NCI-H524 (cell line): ENCODE measurements around the gene SUSD6.

Source experiments
- DNase-seq, 2 experiments: peaks; one replicate each; lab custom pipeline; 2025; lab: John Stamatoyannopoulos, UW

SUSD6 gene

DNA sequence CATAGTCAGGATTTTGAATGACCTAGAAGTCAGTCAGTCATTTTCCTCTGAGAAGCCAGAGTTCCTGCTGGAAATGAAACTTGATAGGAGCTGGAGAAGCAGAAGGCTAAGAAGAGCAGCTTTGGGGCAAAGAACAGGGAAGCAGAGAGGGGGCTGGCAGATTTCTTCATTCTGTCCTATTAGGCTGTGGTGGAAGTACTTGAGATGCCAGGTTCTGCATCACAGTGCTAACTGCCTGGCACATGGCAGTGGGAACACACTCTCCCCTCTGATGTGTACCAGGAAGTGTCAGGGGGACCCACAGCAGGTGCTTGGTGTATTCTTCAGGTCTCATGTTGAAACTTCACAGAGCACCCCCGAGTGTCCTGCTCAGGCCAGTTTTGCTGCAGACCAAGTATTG is 61.0 kb downstream of the SUSD6 start:
- DNase-seq: peak; percentile 83 to 90

DNA sequence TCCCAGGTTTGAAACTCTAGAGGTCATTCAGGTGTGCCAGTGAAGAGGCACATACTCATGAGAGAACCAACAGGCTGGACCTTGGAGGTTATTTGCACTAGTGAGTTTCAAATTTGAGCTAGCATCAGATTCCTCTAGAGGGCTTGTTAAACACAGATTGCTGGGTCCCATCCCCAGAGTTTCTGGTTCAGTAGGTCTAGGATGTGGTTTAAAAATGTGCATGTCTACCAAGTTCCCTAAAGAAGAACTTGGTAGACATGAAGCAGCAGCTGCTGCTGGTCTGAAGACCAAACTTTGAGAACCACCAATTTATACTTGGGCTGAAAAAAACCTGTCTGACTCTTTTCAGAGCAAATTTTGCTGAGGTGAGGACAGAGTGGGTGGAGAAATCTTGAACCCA is 61.7 kb downstream of the SUSD6 start:
- no peak for DNase-seq

DNA sequence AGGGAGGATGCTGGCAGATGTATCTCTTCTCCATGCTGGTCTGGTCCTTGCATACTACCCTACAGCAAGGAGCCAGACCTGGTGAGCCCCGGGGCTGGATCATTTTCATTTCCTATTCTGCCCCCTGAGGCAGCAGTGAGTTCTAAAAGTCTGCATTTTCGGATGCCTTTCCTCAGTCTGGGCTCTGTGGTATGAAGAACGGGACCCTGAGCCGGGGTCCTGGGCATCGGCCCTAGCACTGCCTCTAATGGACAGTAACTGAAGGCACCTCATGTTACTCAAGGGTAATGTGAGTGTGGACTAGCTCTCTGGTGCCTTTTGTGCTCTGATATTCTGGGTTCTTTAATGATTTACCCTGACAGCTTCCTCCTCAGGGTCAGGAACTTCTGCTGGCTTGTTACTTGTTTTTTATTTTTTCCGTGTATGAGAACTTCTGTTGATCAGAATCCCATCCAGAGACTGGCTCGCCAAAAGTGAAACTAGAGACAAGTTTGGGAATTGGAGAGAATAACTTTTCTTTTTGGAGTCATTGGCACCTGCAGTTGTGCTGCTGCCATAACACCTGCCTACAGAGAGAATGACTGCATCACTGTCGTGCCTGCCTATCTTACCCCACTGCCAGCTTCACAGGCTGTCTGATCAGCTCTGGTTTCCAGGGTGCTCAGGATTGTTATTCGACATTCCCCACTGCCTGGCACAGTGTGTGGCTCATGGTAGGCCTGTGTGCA is 62.3 kb downstream of the SUSD6 start:
- DNase-seq: peak in 1 of 2 experiments; percentile 25

DNA sequence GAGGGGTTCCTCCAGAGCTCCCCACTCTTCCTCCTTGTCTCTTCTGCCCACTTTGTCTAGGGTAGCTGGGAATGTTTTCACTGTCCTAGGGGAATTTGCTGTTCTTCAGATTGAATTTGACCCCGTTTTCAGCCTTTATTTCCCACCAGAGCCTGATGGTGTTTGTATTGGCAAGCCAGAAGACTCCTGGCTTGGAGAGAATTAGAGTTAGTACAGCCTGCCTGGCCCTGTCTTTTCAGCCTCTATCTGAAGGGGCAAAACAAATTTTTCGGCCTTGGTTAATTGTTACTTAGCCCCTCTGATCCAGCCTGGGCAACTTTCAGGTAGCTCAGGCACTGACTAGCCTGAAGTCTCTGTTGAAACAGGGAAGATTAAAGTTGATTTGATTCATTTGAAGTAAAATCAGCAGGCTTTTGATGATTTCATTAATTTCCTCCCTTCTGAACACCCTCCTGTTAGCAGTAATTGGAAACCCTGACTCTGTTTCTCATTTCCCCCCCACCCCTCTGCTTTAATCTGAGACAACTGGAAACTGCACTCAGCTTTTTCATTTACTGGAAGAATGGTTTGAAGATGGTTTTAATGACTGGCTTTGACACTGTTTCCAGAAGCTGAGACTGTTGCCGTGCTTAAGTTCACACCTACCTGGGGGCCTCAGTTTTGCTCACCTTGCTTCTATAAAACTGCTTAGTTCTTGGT is 63.3 kb downstream of the SUSD6 start:
- no peak for DNase-seq

DNA sequence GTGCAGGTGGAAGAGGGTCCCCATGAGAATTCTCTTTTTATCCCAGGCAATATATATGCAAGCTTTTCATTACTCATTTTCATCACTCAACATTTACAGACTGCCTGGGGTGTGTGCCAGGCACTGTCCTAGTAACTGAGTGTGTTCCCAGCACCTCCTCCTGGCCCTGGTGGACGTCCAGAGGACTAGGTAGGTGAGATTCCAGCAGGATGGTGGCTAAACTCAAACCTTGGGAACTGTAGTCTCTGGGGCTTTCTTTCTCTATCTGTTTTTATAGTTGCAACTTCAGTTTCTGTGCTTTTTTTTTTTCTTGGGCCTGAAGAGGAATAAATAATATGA is 63.8 kb downstream of the SUSD6 start:
- no peak for DNase-seq

DNA sequence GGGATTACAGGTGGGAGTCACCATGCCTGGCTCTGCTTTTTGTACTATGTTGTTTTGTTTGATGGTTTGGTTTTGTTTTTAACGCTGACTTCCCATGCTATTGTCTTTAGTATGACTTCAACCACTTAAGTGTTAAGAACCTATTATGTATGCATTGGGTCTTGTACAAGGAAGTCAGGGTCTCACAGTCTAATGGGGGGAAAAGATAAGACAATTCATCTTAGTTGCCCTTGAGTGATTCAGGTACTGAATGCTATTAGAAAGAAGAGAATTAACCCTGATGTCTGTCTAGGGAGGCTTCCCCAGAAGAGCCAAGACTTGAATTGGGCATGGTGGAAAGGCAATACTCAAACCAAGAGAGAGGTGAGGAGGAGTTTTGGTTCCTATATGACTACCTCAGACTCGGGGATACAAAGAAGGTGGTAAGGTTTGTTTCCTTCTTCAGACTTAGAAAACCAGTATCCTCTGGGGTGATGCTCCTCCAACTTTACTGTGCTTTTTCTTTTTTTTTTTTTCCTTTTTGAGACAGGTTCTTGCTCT is 64.6 kb downstream of the SUSD6 start:
- DNase-seq: no peak

DNA sequence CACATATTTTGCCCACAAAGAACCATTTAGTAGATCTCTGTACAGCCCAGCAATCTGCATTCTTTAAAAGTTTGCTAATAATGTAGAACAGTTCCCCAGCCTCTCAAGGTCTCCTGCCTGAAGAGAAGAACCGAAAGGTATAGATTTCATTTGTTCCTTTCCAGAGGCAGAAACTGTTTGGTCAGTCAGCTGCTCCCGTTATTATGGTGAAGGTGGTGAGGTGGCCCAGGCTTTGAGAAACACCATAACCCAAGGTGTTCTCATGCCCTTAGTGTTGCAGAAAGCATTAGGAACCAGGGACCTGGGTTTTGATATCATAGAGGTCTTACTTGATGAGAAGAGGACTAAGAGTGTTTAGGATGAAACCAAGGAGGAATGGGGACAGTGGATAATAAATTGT is 65.3 kb downstream of the SUSD6 start:
- DNase-seq: no peak

DNA sequence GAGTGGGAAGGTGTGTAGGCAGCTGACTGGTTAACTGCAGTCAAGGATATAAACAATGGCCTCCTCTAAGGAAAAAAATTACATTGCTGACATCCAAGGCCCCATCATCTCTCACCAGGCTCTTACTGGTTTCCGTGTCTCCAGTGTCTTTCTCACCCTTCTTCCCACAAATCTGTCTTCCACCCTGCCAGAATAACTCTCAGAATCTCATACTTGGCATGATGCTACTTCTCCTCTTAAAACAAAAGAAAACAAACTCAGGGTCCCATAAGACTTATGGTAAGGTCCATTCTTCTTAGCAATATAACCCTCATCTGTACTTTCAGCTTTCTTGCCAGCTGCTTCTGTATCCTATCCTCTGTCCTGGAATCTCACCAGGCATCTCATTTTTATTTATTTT is 68.9 kb downstream of the SUSD6 start:
- DNase-seq: no peak

DNA sequence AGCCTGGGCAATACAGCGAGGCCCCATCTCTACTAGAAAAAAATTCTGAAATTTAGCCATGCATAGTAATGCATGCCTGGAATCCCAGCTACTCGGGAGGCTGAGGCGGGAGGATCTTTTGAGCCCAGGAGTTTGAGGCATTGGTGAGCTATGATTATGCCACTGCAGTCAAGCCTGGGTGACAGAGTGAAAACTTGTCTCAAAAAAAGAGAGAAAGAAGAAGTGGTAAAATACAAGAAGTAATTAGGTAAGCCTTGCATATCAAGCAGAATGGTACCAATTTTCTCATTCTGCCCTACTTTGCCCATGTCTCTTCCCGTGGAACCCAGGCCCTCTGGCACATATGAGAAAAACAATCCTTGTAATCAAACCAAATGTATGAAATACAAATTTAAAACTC is 70.7 kb downstream of the SUSD6 start:
- DNase-seq: no peak

DNA sequence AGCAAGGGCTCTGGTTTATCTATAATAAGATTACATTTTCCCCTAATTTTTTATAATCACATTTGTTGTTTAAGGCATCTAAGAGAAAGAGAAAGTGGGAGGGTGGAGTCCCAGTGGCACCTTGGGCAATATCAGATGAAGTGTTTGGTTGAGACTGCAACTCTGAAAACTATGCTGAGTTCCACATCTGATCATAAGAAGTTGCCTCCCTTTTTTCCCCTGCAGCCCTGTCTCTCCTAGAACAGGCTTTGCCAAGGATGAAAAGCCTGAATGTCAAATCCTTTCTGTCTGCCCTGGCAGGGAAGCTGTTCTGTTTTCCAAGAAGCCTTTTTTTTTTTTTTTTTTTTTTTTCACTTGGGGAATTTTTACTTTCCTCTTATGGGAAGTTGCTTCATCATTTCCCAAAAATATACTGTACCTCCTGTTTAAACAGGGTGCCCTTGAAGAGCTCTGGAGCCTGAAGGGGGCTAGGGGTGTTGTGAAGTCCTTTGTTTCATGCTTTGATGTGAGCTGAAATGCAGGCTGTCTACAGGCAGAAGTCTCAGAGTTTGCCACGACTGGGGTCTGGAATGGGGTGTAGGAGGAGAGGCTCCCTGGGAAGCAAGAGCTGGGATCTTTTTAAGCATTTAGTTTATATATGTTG is 71.3 kb downstream of the SUSD6 start:
- DNase-seq: no peak

DNA sequence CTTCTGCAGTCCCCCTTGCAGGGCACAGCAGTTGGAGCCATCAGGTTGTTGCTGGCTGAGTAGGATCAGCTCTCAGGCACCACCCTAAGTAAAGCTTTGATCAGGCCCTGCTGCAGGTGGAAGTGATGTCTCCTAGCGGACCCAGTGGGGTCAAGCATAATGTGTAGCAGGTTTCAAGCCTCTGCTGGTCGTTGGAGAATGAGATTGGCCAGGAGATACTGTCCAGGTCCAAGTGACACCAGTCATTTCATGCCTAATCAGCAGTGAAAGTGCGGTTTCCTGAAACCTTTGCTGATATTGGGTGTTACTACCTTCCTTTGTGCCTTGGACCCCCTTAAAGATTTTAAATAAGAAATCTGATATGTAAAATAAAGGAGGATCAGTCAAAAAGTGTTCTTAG is 72.6 kb downstream of the SUSD6 start:
- no peak for DNase-seq

DNA sequence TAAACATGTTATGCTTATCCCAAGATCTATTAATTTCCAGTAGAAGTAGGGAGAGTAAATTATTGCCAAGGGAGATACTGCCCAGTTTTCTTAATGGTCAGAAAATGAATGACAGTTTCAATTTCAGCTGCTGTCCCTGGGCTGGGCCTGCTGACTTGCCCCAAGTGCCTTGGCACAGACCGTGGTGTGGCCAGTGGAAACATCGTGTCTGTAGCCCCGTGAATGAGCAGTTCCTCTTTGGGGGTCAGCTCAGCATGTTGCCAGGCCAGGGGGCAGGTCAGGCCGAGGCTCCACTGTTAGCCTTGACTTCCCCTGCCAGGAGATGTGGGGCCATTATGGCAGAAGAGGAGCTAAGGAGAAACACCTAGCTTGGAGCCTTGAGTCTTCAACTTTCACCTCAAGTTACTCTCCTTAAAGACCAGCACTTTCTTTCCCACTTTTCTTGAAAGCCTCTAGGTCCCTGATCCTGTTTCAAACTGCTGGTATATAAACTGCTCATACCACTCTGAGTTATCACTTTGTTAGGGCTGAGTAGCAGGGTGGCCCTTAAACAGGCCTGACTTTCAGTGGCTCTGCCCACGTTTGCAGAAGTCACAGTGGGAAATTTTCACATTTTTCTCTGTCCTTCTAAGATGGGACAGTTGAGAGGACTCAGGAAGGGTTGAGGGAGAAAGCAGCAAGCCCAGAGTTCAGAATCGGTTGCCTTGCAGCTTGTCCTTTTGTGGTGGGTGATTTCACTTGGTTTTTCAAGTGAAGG is 73.2 kb downstream of the SUSD6 start:
- DNase-seq: no peak

DNA sequence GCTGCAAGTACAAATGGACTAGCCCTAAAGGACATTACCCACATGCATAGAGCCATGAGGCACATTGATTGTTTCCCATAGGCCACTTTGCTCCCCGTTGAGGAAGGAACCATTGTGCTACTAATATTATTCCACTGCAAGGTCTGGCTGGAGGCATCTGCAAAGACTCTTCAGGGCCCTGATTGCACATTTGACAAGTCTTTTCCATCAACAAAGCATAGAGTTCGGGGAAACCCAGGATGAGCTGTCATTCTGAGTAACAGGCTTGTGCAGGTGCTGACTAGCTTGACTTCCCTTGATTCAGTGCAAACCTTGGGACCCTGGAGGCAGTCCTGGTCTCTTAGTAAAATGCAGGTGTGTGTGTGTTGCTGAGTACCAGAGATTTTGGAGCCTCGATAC is 73.8 kb downstream of the SUSD6 start:
- peak in 1 of 2 experiments; percentile 55 for DNase-seq

DNA sequence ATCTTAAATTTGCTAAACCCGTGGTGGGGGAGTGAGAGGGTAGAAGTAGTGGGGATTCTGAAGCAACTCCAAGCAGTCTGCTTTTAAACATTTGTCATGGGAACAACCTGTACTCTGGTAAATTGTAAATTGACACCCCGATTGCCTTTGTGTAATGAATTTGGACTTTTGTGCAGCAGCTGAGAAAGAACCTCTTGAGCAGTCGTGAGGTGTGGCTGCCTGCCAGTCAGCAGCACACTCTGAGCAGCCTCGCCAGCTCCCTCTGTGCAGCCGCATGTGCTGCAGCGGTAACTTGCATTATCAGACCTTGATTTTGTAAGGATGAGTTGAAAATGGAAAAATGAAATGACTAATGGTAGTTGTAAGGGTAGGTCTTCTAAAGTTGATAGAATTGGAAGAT is 74.3 kb downstream of the SUSD6 start:
- DNase-seq: peak; percentile 78 to 92

DNA sequence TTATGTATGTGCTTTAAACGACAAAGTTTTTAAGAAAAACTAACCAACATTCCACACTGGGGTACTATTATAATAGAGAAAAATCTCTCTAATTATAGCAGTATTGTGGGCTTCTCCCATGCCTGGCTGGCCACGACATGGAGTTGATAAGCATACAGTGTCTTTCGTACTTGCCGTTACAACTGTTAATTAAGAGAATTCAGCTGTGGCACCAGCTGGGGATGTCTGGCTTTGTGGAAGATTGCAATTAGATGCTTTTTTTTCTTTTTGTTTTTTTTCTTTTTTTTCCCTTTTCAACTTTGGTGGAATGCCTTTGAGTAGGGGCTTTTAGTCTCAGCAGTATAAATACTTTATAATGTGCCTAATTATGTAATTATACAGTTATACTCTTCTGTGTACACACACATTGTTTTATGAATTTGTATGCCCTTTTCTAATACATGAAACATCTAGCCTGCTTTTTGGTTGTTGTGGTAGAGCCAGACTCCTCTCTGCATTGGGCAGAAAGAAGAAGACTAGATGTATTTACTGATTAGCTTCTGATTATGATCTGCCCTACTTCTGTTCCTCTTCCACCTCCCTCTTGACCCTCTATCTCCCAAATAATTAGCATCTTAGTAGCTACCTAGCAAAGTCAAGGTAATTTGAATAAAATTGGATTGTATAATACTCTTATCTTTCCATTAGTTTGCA is 76.4 kb downstream of the SUSD6 start:
- peak; percentile 22 to 66 for DNase-seq

DNA sequence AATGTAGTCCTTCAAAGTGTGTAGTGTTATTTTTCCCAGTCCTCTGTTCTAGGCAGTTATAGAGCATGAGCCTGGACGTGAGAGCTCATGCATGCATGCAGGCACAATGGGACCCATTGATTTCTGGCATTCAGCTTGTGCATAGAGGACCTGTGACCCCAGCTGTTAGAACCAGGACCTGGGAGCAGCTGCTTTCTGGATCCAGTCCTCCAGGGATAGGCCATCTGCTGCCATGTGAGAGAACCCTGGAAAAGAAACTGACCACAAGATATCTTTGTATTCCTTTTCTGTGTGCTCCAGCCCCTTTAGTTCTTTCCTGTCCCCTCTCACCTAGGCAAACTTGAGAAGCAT is 76.9 kb downstream of the SUSD6 start:
- DNase-seq: peak in 1 of 2 experiments; percentile 74

DNA sequence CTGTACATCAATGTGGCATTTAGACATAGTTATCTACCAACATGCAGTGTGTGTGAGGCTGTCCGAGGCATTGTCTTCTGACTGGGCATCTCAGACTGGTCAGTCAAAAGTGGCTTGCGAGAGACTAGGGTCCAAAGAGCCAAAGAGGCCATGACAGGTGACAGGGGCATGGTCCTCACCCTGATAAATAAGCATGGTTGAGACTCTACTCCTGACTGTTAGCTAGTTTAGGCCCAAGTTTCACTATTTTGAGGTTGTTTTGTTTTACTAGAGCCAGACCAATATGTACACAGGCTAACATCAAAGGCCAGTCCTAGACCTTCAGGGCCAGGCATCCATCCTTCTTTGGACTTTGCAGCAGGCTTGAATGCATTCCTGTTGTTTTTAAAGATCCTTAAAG is 78.6 kb downstream of the SUSD6 start:
- no peak for DNase-seq

DNA sequence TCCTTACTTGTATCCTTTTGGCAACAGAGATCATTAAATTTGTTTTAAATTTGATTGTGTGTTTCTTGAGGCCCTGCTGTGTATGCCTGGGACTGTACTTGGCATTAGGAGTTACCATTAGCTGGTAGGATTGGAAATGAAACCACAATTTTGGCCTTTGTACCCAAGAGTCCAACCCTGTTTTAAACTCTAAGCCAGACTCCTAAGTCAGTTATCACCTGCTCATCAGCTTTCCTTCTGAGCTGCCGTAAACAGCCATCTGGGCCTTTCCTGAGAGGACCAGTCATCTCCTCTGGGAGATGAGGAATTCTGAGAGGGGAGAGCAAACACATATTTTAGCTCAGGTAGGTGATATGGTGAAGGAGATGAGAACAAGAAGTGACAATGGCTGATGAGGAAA is 81.2 kb downstream of the SUSD6 start:
- DNase-seq: peak; percentile 81 to 90

DNA sequence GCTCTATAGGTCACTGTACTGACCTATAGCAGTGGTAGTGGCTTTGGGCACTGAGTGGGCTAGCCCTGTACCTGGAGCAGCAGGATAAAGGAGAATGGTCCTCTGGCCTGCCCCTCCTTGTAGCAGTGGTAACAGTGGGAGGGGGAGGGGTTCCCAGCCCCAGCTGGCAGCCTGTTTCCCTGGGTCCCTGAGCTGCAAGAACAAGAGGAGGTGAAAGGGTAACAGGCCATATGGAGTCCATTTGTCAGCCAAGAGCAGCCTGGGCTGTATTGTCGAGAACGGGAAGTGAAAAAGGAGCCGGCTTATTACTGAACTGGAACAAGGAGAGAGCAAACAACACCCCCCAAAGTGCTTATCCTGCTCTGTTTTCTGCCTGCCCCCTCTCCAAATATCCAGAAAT is 81.7 kb downstream of the SUSD6 start:
- DNase-seq: peak; percentile 99 to 100

DNA sequence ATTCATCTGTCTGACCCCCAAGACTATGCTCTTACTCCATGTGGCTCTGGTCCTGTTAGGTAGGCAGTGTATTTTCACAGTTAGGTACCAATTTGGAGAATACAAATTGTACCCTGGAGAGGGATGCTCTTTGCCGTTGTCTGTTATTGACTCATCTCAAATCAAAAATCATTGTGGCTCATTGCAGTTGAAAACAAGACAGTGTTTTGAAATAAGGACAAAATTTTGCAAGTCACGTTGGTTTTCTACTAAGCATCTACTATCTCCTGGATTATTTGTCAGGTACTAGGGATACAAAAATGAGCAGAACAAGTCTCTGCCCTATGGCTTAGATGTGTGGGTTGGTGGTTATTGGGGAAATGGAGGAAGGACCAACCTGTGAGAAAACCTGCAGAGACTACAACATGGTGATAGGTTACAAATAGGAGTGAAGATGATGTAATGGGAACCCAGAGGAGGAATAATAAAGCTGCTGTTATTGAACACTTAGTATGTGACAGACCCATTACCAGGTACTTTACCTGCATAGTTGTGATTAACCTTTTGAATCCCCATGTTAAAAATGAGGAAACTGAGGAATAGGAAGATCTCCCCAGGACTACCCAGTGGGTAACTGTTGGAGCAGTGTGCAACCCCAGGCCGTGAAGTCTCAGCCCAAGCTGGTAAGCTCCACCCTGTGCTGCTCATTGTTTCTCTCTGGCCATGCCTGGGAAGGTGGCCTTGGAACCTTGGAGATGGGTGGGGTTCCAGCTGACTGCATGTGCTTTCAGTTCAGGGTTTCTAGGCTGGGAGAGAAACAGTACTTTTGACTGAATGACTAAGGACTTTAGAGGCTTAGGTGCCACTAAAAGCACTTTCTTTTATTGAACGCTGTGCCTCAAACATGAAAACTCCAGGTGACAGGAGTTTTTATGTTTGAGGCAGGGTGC is 82.7 kb downstream of the SUSD6 start:
- no peak for DNase-seq
